Loucy (cell line): ENCODE results near the gene SPATS2.

ENCODE experiments used
- CTCF ChIP-seq: fragments of 200-600 bp; sonication (generic); conservative IDR thresholded peaks from 2 replicates; pipeline ENCODE4 v1.5.1; 2014; ENCODE audit warnings: mild to moderate bottlenecking, antibody characterized with exemption, low read length
- EZH2phosphoT487 ChIP-seq: fragments of 200-600 bp; IDR thresholded peaks from 2 replicates; pipeline ENCODE4 v1.6.1; 2018; ENCODE audit warnings: antibody characterized with exemption, mild to moderate bottlenecking, moderate library complexity, borderline replicate concordance

- TF ChIP-seq CTCF (no peak), EZH2phosphoT487 (no peak)
These were observed 181.8 kb downstream of the SPATS2 start for GRCh38 chr12:49548822-49549648.
